ENCODE results near the gene GFRA3. TPM values are rescaled to one million over a fixed set of nuclear protein-coding genes. Genes with fewer than 3 reads are reported as not detected.

The GFRA3 gene
- total RNA-seq, 1 donor from 2014 or later, result 0.16 TPM

DNA sequence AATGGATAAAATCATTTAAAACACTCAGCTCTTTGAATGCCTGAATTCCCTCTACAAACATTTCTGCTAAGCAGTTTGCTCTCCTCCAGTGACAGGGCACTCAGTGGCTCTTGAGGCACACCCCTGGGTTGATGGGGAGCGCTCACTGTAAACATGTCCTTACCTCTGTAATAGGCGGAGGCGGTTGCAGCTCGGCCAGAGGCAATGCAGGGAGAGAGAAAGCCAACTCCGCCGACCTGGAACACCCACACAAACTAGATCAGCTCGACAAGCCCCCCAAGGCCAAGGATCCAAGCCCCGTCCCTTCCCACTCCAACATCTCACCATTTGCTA, 61.6 kb downstream of the GFRA3 start:
- peak overlapping the region; percentile 98 for H2AFZ ChIP-seq (ENCODE audit: low read depth, low read length)
- FAIRE-seq, result no peak
- TF ChIP-seq, protein P1, sequence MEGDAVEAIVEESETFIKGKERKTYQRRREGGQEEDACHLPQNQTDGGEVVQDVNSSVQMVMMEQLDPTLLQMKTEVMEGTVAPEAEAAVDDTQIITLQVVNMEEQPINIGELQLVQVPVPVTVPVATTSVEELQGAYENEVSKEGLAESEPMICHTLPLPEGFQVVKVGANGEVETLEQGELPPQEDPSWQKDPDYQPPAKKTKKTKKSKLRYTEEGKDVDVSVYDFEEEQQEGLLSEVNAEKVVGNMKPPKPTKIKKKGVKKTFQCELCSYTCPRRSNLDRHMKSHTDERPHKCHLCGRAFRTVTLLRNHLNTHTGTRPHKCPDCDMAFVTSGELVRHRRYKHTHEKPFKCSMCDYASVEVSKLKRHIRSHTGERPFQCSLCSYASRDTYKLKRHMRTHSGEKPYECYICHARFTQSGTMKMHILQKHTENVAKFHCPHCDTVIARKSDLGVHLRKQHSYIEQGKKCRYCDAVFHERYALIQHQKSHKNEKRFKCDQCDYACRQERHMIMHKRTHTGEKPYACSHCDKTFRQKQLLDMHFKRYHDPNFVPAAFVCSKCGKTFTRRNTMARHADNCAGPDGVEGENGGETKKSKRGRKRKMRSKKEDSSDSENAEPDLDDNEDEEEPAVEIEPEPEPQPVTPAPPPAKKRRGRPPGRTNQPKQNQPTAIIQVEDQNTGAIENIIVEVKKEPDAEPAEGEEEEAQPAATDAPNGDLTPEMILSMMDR (IDR thresholded peaks at IDR 0.05; ENCODE audit: insufficient read depth, low read depth, low read length), result no peak

DNA sequence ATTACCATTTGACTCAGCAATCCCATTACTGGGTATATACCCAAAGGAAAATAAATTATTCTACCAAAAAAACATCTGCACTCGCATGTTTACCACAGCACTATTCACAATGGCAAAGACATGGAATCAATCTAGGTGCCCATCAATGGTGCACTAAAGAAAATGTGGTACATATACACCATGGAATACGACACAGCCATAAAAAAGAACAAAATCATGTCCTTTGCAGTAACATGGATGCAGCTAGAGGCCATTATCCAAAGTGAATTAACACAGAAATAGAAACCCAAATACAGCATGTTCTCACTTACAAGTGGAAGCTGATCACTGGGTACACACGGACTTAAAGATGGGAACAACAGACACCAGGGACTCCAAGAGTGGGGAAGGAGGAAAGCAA, 63.4 kb downstream of the GFRA3 start:
- no peak overlapping the region for H3K27ac ChIP-seq (ENCODE audit: low read depth, low read length)
- TF ChIP-seq, protein P1 (IDR thresholded peaks at IDR 0.05; ENCODE audit: insufficient read depth, low read depth, low read length), result no peak
- no peak for TF ChIP-seq EZH2 (IDR thresholded peaks at IDR 0.05; ENCODE audit: insufficient read depth, low read length)
- Mint-ChIP-seq H3K36me3 (ENCODE audit: low read depth, unreplicated experiment) (no peaks in the 10 kb centered on the region), H3K4me3 (ENCODE audit: unreplicated experiment) (no peak overlapping the region), H3K4me1 (ENCODE audit: low read depth, unreplicated experiment) (no peaks in the 10 kb centered on the region), H3K9me3 (ENCODE audit: unreplicated experiment) (no peaks in the 10 kb centered on the region), H3K27me3 (ENCODE audit: low read depth, unreplicated experiment) (no peaks in the 10 kb centered on the region), H3K27ac (ENCODE audit: unreplicated experiment) (no peak overlapping the region)
- H3K9me3 ChIP-seq (ENCODE audit: insufficient read depth, low read depth, low read length), result no peaks in the 10 kb centered on the region
- H3K27me3 ChIP-seq (ENCODE audit: insufficient read depth, low read length), result no peaks in the 10 kb centered on the region
- H3K4me1 ChIP-seq (ENCODE audit: insufficient read depth, low read length), result no peaks in the 10 kb centered on the region
- no peak overlapping the region for H3K4me3 ChIP-seq (ENCODE audit: insufficient read depth, low read depth, low read length)
- peaks cover 59% of the 10 kb centered on the region for H3K79me2 ChIP-seq (ENCODE audit: insufficient read depth, low read length)
- H2AFZ ChIP-seq (ENCODE audit: low read depth, low read length), result no peak overlapping the region
- FAIRE-seq (no peak), DNase-seq (ENCODE audit: low read depth) (no peak)
- H3K9ac ChIP-seq (ENCODE audit: low read length), result no peak overlapping the region
- H3K36me3 ChIP-seq (ENCODE audit: insufficient read depth, low read length), result no peaks in the 10 kb centered on the region
- H3K4me2 ChIP-seq (ENCODE audit: low read length), result no peak overlapping the region
- H4K20me1 ChIP-seq (ENCODE audit: insufficient read depth, low read length), result peaks cover 11% of the 10 kb centered on the region

More for the DNA sequence above, 61.6 kb downstream of the GFRA3 start:
- no peaks in the 10 kb centered on the region for H3K9me3 ChIP-seq (ENCODE audit: insufficient read depth, low read depth, low read length)
- Mint-ChIP-seq H3K4me3 (ENCODE audit: unreplicated experiment) (peak overlapping the region; percentile 100), H3K27ac (ENCODE audit: unreplicated experiment) (peak overlapping the region; percentile 97), H3K36me3 (ENCODE audit: low read depth, unreplicated experiment) (no peaks in the 10 kb centered on the region), H3K27me3 (ENCODE audit: low read depth, unreplicated experiment) (peaks cover 3% of the 10 kb centered on the region), H3K9me3 (ENCODE audit: unreplicated experiment) (no peaks in the 10 kb centered on the region), H3K4me1 (ENCODE audit: low read depth, unreplicated experiment) (no peaks in the 10 kb centered on the region)
- no peaks in the 10 kb centered on the region for H3K27me3 ChIP-seq (ENCODE audit: insufficient read depth, low read length)
- H4K20me1 ChIP-seq (ENCODE audit: insufficient read depth, low read length), result peaks cover 10% of the 10 kb centered on the region
- no peaks in the 10 kb centered on the region for H3K36me3 ChIP-seq (ENCODE audit: insufficient read depth, low read length)
- H3K27ac ChIP-seq (ENCODE audit: low read depth, low read length), result peak overlapping the region; percentile 92
- H3K4me1 ChIP-seq (ENCODE audit: insufficient read depth, low read length), result no peaks in the 10 kb centered on the region
- peak overlapping the region; percentile 99 for H3K9ac ChIP-seq (ENCODE audit: low read length)
- DNase-seq (ENCODE audit: low read depth), result peak; percentile 18
- peaks cover 51% of the 10 kb centered on the region for H3K79me2 ChIP-seq (ENCODE audit: insufficient read depth, low read length)
- H3K4me3 ChIP-seq (ENCODE audit: insufficient read depth, low read depth, low read length), result peak overlapping the region; percentile 99
- peak overlapping the region; percentile 92 for H3K4me2 ChIP-seq (ENCODE audit: low read length)

Other genes starting within 250 kb of the GFRA3 start
- gene FAM13B, start 241.5 kb downstream of the GFRA3 start, total RNA-seq, result 25.3 and 32.0 TPM in 2 replicates
- gene WNT8A, start 190.6 kb downstream of the GFRA3 start, total RNA-seq, result not detected in 2 replicates
- gene NME5, start 135.2 kb downstream of the GFRA3 start, total RNA-seq, result 2.9 and 3.2 TPM in 2 replicates
- gene BRD8, start 96.0 kb downstream of the GFRA3 start, total RNA-seq, result 33.1 and 35.0 TPM in 2 replicates
- 2.7 and 4.7 TPM in 2 replicates for gene KIF20A, start 95.5 kb downstream of the GFRA3 start, total RNA-seq
- 27.6 and 34.2 TPM in 2 replicates for gene CDC23, start 61.3 kb downstream of the GFRA3 start, total RNA-seq
- 1.6 and 1.7 TPM in 2 replicates for gene CDC25C, start 57.2 kb upstream of the GFRA3 start, total RNA-seq
- 43.8 and 46.6 TPM in 2 replicates for gene FAM53C, start 63.6 kb upstream of the GFRA3 start, total RNA-seq
- 46.6 and 48.6 TPM in 2 replicates for gene KDM3B, start 78.1 kb upstream of the GFRA3 start, total RNA-seq
- gene REEP2, start 164.4 kb upstream of the GFRA3 start, total RNA-seq, result 16.0 and 17.2 TPM in 2 replicates
- 24.4 and 31.5 TPM in 2 replicates for gene EGR1, start 190.9 kb upstream of the GFRA3 start, total RNA-seq

Measured in astrocyte (in vitro differentiated cells and primary cell).